Nucleus accumbens (tissue), 56 donors: Measurements from ENCODE around the gene TTLL10.
A peak's percentile ranks its signal among the peaks of the same experiment; 100 is the strongest.
"Not testable (repeated sequence)": the region's sequence is repeated elsewhere in the genome, so short reads cannot be mapped to it uniquely, and the experiment has no call there.

ENCODE experiments used
- DNase-seq, 56 donors: peaks; one replicate each; lab custom pipeline; 2025; lab: John Stamatoyannopoulos, UW

TTLL10 gene

GRCh38 chr1:1141244-1141910 is 32.3 kb upstream of the TTLL10 start:
- no peak for DNase-seq

DNA sequence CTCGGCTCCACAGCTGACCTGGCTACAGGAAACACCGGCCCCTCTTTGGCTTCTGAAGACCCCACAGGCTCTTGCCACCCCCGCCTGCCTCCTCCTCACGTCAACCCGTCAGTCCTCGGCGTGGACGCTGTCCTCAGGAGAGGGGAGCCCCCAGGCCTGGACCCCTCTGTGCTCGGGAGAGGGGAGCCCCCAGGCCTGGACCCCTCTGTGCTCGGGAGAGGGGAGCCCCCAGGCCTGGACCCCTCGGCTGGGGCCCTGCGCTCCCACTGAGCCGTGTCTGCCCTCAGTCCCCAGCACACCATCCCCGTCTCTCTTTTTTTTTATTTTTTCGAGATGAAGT is 31.8 kb upstream of the TTLL10 start:
- DNase-seq = no peak

DNA sequence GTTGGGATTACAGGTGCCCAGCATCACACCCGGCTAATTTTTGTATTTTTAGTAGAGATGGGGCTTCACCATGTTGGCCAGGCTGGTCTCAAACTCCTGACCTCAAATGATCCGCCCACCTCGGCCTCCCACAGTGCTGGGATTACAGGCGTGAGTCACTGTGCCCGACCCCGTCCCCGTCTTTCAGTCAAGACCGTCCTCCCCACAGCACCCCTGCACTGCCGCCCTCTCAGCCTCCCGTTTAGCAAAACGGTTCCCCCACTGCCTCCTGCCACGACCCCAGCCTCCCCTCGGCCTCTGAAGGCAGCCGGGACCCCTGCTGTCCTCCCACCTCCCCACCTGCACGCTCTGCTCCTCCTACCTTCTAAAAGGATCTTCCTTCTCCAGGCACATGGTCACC is 31.3 kb upstream of the TTLL10 start:
- not testable (repeated sequence) for DNase-seq

GRCh38 chr1:1142844-1143243 is 30.8 kb upstream of the TTLL10 start:
- DNase-seq = no peak

GRCh38 chr1:1143636-1144035 is 30.0 kb upstream of the TTLL10 start:
- no peak for DNase-seq

DNA sequence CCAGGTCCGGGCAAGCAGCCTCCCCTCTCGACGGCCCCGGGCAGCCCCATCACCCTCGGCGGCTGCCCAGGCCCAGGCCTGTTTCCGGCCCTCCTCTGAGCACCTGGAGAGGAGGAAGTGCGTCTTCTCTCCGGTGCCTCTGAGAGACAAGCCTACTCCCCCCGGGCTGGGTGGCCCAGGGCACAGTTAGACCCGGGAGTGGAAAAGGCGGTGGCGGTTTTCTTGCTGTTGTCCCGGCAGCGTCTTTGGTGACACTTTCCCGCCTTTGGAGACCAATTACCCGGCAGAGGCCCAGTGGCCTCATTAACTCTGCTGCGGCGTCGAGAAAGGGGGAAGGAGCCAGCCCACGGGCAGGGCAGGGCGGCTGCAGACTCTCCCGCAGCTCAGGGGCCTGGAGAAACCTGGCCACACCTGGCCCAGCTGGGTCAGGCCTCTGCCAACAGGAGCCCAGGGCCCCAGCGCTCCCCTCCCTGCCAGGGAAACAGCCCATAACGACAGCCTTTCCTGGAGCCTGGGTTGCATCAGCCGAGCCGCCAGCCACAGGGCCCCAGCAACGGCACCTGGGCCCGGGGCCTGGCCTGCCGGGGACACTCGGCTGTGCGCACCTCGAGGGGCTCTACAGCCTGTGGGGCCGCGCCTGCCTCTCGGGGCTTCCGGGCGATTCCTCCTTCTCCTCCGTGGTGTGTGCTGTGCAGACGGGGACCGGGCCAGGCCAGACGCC is 29.4 kb upstream of the TTLL10 start:
- DNase-seq = no peak

DNA sequence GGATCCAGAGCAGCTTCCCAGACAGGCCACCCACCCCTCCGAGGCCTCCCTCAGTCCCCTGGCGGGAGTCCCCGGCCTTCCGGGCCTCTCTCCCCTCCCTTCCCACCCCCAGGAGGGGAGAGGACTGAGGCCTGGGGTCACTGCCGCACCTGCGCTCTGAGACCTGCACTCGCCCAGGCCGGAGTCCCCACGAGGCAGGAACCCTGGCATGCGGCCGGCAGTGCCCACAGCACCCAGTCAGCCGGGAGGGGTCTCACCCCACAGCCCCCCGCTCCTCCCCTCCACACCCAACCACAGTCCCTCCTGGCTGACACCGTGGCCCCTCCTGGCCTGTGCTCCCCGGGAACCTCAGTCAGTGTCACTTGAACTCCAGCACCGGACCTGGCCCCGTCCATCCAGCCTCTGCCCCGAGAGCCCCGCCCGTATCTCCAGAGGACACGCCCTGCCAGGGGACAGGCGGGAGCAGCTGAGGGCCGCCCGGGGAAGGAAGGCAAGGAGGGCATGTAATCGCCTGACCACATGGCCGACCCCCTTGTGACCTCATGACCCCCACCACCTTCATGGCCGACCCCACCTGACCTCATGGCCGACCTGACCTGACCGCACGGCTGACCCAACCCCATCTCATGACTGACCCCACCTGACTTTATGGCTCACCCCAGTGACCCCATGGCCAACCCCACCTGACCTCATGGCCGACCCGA is 28.7 kb upstream of the TTLL10 start:
- DNase-seq = no peak

DNA sequence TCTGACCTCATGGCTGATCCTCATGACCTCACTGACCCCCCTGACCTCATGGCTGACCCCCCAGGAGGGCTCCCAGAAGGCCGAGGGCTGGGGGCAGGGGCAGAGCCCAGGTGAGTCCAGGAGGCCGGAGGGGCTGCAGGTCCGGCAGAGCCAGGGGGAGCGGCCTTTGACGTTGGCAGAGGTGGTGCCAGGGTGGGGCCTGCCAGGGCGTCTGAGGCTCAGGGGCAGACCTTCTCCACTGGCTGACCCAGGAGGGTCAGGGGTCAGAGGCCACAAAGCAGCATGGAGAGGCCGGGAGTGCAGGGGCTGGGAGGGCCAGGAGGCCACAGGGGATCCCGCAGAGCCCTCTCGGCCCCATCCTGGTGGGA is 28.1 kb upstream of the TTLL10 start:
- no peak for DNase-seq

GRCh38 chr1:1146026-1146425 is 27.7 kb upstream of the TTLL10 start:
- no peak for DNase-seq

DNA sequence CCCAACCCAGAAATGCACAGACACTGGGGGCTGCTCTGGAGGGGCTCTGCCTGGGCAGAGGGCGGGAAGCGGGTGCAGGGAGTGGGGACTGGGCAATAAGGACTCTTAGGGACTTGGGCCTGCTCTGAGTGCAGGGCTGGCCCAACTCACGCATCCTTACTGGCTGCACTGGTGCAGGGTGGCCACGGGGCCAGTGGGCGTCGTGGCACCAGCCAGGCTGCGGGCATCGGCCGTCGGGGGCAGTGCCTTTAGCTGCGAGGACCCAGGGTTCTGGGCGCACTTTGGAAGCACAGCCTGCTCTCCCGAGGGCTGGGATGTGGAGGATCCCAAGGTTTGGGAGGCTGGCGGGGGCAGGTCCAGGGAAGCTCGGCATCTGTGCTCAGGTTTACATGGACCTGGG is 27.1 kb upstream of the TTLL10 start:
- DNase-seq = no peak

- DNase-seq = no peak
Measured at GRCh38 chr1:1148061-1148460, 25.6 kb upstream of the TTLL10 start.

- DNase-seq = no peak
Measured at GRCh38 chr1:1148569-1148968, 25.1 kb upstream of the TTLL10 start.

DNA sequence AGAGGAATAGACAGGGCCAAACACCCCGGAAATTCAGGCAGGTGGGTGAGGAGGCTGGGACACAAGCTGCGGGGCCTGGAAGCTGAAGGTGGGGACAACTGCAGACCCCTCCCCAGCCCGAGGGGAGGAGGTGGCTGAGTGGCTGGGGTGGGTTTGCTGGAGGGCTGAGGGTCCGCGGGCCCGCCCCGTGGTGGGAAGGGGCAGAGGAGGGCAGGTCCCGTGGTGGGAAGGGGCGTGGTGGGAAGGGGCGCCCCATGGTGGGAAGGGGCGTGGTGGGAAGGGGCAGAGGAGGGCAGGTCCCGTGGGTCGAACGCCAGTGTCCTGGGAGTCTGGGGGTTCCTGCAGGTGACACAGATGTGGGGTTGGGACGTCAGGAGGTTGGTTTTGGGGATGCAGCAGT is 24.3 kb upstream of the TTLL10 start:
- DNase-seq = no peak

DNA sequence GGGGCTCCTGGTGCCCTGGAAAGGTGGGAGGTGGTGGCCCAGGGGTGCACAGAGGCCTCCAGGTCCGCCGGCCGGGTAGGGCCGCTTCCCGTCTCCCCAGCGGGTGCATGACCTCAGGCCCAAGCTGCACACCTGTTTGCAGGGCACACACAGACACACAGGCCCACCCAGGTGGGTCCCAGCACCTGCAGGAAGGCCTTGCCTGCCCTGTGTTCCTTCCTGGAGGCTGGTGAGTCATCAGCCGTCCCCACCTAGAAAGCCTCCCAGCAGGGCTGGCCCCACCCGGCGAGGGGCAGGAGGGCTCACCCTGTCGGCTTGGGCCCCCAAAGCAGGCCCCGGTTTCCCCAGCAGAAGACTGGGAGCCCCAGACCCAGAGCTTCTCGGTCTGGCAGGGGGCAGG is 23.6 kb upstream of the TTLL10 start:
- DNase-seq = no peak

GRCh38 chr1:1151306-1151705 is 22.4 kb upstream of the TTLL10 start:
- no peak for DNase-seq

DNA sequence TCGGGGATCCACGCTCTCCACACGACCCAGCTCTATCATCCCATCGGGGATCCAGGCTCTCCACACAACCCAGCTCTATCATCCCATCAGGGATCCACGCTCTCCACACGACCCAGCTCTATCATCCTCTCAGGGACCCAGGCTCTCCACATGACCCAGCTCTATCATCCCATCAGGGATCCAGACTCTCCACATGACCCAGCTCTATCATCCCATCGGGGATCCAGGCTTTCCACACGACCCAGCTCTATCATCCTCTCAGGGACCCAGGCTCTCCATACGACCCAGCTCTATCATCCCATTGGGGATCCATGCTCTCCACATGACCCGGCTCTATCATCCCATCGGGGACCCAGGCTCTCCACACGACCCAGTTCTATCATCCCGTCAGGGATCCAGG is 21.2 kb upstream of the TTLL10 start:
- DNase-seq = not testable (repeated sequence)

DNA sequence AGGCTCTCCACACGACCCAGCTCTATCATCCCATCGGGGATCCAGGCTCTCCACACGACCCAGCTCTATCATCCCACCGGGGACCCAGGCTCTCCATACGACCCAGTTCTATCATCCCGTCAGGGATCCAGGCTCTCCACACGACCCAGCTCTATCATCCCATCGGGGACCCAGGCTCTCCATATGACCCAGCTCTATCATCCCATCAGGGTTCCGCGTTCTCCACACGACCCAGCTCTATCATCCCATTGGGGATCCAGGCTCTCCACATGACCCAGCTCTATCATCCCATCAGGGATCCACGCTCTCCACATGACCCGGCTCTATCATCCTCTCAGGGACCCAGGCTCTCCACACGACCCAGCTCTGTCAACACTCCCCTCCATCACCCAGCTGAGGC is 20.5 kb upstream of the TTLL10 start:
- not testable (repeated sequence) for DNase-seq

DNA sequence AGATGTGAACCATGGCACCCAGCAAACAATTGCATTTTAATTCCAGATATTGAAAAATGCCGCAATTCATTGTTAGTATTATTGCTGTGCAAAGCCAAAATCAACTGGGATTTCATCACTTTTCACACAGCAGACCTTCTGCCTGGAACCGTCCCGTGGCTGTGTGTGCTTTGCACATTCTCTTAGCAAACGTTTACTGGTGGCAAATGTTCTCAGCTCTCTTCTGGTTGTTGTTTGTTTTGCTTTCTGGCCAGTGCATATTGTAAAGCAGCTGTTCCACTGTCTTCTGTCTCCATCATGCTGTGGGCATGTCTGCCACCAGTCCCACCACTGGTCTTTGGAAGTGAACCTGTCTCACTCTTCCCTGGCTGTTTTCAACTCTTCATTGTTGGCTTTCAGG is 19.8 kb upstream of the TTLL10 start:
- no peak for DNase-seq

- DNase-seq = no peak
Measured at GRCh38 chr1:1155258-1155657, 18.4 kb upstream of the TTLL10 start.

- DNase-seq = peak in 3 of 56 donors; percentile 6 to 13 (median 7)
Measured at GRCh38 chr1:1156140-1157032, 17.3 kb upstream of the TTLL10 start.

GRCh38 chr1:1157033-1157365 is 16.7 kb upstream of the TTLL10 start:
- peak in 7 of 56 donors; percentile 11 to 54 (median 29) for DNase-seq
